HG02970 (cell line): ENCODE measurements around the gene HSF5.
"Not testable (repeated sequence)": the region's sequence is repeated elsewhere in the genome, so short reads cannot be mapped to it uniquely, and the experiment has no call there.

Experiments
- ATAC-seq: cut with Tn5 transposase; IDR thresholded peaks from one replicate; pipeline ENCODE4 v1.9.1; 2021; ENCODE audit warnings: mild to moderate bottlenecking, moderate library complexity, moderate number of reproducible peaks; ENCODE audit not compliant: unreplicated experiment, low FRiP score

Gene HSF5

DNA sequence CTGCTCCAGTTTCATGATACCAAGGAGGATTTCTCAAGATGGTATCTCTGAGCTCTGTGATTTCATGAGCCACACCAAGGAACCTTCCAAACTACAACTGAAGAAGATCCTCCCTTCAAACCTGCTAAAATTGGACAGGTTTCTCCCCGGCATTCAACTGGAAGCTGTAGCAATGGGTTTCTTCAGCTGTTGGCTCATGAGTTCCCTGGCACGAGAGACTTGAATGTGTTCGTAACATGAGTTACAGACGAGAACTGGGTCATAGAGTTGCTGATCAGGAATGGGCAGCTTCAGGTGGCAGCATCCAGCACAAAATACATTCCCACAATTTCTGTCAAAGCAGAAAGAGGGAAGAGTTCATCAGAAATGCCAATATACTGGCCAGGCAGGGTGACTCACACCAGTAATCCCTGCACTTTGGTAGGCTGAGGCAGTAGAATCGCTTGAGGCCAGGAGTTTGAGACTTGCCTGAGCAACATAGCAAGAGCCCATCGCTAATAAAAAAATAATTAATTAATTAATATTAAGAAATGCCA is 3.4 kb upstream of the HSF5 start:
- ATAC-seq: no peak

DNA sequence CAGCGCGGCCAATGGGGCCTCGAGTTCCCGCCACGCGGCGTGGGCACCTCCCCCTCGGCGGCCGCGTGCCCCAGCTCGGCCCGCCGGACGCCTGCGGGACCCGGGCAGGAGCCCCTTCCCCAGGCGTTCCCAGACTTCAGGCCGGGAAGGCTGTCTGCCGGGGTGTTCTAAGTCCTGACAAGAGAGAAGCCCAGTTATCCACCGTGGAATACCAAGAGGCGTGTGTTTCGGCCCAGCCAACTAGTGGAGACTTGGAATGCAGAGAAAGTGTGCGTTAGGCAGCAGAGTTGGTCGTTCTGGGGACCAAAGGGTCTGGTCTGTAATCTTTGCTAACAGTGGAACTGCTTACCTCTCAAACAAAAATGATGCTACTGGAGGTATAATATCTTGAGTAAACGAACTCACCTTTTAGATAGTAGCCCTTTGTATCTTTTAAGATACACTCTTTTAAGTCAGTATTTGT is 251 bp upstream of the HSF5 start:
- no peak for ATAC-seq

DNA sequence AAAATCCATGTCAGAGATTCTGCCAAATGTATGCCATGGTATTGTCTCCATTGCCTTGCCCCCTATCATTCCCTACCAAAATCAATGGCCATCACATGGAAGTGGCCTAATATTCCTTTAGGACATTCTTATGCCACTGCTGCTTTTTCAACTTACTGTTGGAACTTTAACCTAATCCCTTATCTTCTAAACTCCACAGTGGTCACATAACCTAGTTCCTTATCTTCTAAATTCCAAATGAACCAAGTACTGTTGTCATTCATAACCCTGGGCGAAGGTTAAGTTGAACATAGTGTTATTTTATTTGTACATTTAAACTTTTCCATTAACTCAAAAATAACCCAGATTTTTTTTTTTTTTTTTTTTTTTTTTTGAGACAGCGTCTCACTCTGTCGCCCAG is 3.6 kb downstream of the HSF5 start:
- ATAC-seq: no peak

DNA sequence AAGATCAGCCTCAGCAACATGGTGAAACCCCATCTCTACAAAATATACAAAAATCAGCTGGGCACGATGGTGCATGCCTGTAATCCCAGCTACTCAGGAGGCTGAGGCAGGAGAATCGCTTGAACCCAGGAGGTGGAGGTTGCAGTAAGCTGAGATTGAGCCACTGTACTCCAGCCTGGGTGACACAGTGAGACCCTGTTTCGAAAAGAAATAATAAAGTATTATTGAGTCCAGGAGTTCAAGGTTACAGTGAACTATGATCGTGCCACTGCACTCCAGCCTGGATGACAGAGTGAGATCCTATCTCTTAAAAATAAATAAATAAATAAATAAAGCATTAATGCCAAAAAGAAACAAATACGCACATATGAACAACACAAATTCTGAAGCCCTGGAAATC is 6.4 kb downstream of the HSF5 start:
- not testable (repeated sequence) for ATAC-seq

DNA sequence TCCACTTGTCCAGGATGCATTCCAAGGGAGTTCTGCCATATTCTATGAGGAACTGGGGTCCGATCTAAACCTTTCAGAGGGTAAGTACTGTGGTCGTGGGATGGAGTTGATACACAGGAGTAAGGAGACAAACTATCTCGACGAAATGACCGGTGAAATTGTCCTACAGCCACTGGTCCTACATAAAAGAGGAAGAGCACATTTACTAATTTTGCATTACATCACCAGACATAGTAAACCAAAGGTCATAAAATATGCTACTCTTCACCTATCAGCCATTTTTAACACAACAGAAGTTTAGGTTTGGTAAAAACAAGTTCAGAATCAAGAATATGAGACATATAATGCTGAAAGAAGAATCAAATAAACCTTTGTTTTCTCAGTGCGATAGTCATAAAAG is 8.1 kb downstream of the HSF5 start:
- ATAC-seq: no peak

DNA sequence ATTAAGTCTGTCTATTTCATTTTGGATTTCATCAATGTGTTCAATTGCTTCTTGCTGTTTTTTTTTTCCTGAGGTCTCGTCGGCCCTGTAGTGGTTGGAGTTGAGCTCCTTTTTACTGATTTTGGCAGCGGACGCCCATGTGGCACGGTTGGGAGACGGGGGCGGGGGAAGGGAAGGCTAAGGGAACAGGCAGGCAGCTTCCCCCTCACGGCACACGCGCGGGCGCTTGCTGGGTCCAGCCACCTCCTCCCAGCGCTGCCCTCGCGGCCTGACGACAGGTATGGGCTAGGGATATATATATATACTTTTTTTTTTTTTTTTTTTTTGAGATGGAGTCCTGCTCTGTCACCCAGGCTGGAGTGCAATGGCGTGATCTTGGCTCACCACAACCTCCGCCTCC is 11.4 kb downstream of the HSF5 start:
- no peak for ATAC-seq

DNA sequence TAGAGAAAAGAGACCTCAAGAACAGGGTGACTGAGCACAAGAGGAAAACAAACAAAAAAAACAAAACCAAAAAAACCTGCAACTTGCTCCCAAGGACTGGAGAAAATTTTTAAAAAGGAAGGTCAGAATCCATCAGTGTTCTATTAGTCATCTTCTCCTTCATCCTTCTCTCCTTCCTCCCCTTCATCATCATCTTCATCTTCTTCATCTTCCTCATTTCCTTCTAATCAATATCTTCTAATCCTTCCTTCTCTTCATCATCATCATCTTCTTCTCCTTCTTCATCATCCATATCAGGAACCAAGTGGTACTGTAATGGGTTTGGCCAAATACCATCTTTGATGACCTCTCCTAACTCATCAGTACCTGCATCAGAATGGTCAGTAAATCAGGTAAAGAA is 12.2 kb downstream of the HSF5 start:
- ATAC-seq: no peak

DNA sequence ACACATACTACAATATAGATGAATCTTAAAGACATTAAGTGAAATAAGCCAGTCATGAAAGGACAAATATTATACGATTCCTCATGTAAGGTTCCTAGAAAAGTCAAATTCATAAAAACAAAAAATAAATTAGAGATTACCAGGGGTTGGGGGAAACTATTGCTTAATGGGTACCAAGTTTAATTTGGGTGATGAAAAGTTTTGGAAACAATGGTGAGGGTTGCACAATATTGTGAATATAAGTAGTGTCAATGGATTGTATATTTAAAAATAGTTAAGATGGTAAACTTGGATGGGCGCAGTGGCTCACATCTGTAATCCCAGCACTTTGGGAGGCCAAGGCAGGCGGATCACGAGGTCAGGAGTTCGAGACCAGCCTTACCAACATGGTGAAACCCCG is 17.9 kb downstream of the HSF5 start:
- no peak for ATAC-seq

DNA sequence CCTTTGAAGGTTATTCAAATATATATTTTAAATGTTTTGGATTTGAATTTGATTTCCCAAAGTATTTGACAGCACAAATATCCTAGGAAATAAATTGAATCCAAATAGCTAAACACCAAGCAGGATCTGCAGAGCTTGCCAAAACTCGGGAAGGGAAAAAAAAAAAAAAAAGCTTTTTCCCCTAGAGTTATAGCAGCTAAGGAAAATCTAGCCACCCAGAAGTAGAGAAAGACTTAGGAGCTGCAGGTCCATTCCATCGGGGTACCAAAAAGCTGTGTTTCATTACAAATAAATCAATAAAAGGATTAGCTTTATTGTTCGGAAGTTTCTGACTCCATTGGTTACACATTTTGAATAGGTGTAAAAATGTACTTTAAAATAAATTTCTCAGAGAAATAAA is 19.3 kb downstream of the HSF5 start:
- ATAC-seq: no peak

DNA sequence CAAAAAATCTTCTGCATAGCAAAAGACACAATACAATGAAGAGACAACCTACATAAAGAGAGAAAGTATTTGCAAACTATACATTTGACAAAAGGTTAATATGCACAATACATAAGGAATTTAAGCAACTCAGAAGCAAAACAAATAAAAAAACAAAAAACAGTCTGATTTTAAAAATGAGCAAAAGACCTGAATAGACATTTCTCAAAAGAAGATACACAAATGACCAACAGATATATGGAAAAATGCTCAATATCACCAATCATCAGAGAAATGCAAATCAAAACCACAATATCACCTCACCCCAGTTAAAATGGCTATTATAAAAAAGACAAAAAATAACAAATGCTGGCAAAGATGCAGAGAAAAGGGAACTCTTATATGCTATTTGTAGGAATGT is 32.7 kb downstream of the HSF5 start:
- no peak for ATAC-seq

DNA sequence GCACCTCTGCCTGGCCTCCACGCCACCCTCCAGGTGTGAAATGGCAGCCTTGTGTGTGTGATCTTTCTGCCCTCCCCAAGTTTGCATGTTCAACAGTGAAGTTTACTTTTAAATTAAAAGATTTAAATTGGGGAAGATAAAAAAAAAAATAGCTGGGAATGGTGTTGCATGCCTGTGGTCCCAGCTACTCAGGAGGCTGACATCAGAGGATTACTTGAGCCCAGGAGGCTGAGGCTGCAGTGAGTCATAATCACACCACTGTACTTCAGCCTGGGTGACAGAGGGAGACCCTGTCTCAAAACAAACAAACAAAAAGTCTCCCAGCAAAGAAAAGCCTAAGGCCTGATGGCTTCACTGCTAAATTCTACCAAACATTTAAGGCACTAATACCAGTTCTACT is 35.5 kb downstream of the HSF5 start:
- ATAC-seq: no peak

DNA sequence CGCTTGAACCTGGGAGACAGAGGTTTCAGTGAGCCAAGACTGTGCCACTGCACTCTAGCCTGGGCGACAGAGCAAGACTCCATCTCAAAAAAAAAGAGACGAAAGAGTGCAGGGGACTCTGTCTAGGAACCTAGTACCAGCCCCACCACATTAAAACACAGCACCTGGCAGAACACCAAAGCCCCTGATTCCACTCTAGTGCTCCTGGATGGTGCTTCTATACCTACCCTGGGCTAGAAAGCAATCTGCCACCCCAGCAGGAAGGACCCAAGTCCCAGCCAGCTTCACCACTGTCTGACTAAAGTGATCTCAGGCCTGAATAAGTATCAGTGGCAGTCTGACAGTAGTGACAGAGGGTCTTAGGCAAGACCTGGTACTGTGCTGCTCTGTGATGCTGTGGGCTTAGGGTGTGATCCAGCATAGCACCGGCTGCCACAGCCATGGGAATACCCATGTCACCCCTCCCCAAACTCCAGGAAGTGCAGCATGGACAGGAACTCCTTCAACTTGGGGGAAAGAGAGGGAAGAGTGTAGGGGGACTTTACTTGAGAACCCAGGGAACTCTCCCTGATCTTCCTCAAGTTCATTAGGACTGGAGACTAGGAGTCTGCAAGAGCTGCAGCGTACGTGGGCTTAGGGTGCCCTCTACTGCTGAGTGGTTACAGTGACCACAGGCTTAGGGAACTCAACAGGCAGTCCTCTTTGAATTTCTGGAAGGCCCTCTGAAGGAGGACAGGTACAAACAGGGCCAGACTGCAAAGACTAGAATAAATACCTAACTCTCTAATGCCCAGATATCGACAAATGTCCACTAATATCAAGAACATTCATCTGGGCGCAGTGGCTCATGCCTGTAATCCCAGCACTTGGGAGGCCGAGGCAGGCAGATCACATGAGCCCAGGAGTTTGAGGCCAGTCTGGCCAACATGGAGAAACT is 40.9 kb downstream of the HSF5 start:
- no peak for ATAC-seq

DNA sequence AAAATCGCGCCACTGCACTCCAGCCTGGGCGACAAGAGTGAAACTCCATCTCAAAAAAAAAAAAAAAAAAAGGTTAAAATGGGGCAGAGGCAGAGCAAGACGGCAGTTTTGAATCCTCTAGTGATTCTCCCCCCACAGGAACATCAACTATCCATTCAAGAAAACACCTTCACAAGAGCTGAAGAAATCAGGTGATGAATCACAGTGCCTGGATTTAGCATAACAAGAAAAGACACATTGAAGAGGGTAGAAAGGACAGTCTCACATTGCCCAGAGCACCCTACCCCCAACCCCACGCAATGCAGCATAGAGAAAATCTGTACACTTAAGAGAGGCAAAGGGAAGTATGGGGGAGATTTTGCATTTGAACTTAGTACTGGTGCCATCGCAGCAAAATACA is 42.1 kb downstream of the HSF5 start:
- no peak for ATAC-seq

DNA sequence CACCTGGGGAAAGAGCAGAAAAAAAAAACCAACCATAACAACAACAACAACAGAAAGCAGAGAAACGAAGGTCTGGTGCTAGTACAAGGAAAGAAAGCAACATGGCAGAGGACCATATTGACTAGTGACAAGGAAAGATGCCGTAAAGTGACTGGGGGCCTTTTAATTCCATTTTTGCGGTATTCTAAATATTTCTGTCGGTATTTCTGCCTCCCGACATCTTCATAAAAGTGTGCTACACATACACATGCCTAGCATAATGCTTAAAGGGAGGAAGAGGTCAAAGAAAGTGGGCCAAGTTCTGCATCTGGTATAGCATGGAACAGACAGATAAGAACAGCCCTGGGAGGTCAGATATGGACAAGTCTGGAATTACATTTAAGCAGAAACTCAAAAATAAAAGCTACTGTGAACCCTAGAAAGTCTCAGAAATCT is 51.4 kb downstream of the HSF5 start:
- ATAC-seq: no peak

DNA sequence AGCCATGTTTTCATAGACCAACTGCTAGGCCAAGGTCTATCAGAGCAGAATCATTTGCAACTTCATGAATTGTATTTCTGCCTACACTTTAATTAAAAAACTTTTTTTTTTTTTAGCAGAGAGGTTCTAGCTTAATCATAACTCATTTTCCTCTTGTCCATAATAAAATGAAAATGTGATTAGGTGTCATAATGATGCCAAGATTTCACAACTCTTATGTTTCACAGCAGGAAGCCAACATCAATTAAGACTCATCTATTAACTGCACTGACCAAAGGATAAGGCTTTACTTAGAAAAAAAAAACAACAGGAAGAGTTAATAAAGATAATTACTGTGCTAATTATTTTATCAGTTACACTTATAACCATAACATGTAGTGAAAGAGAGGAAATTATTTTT is 52.0 kb downstream of the HSF5 start:
- ATAC-seq: no peak

DNA sequence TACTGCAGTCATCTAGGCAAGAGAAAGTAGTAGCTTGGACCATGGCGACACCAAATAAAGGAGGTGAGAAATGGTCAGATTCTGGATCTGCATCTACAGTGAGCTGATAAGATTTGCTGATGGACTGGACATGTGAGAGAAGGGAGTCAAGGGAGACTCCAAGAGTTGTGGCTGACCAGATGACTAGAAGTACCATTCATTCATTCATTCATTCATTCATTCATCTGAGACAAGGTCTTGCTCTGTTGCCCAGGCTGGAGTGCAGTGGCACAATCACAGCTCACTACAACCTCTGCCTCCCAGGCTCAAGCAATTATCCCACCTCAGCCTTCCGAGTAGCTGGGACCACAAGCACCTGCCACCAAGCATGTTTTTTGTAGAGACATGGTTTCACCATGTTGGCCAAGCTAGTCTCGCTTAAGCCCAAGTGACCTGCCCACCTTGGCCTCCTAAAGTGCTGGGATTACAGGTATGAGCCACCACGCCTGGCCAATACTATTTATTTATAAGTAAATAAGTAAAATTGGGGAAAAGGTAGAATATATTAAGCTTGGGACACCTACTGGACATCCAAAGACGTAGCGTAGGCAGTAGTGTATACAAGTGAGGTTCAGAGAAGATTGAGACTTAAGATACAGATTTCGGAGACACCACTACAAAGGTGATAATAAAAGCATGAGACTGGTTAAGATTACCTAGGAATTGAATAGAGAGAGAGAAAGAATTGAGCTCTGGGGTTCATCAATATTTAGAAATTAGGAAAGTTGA is 55.2 kb downstream of the HSF5 start:
- ATAC-seq: no peak

DNA sequence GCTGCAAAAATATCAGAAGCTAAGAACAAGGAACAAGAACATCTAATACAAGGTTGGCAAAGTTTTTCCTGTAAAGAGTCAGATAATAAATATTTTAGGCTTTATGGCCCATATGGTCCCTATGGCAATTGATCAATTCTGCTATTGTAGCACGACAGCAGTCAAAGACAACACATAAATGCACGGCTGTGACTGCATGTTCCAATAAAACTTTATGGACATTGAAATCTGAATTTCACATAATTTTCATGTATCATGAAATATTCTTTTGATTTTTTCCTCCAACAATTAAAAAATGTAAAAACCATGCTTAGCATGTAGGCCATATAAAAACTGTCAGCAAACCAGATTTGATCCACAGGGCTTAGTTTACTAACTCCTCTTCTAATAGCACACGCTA is 60.4 kb downstream of the HSF5 start:
- no peak for ATAC-seq

DNA sequence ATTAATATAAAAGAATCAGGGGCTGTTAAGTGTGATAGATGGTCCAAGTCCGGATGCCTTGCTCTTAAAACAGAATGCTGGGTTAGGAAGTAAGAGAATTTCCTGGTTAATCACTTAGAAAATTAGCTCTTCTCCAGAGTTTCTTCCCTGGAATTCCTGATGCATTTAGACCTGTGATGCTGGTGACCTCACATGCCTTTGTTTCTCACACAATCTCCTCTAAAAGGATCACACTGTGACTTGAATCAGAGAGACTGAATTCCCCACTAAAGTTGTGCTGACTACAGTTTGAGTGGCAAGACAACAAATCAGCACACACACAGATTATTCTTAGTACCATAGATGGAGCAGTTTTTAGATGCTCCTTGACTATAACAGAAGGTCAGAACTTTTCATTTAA is 66.5 kb downstream of the HSF5 start:
- no peak for ATAC-seq

DNA sequence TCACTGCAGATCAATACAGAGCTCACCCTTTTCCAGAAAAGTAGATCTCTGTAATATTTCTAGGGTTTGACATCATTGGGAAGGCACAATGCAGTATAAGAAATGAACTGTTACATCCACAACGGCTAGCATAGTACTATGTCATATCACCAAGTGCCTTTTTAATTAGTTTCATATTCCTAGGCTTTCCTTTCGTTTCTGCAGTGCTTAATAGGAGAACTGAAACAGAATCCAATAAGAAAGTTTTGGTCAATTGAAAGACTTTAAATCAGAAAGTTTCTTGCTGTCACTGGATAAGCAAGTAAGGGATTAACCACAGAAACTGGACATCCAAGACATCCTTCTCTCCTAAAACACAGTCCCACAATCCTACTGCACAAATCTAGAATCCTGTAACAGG is 67.4 kb downstream of the HSF5 start:
- ATAC-seq: no peak

DNA sequence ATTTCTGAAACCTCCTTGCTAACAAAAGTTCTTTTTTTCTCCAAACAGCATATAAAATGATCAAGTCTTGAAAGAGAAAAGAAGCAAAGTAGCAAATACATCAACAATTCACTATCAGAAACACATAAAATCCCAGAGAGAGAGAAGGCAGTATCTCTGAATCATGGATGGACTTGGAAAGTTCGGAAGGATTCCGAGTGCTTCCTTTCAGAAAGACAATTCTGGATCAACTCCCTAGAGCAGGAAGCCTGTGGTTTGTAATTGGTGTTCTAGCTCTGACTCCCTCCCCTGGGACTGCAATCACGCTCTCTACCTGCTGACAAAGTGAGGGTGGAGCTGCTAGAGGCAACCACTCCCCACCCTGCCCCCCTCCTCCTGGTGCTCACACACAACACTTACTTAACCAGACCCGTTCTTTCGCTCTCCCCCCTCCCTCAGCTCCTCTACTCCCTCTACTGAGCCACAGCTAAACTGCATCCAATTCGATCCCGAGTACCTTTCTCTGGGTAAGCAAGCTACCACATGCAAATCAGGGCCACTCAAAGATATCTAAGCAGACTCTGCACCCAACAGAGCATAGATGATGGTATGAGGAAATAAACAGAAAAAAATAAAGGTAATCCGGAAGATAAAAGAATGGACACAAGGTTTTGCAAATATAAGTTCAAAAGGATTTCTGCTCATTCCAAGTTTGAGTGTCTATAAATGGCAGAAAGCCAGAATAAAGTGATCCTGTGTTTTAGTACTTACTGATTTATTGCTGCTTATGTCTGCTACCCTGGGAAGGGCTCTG is 70.7 kb downstream of the HSF5 start, which contains the start of gene RNF43:
Gene RNF43, minus strand, starts transcription at position 235 of the 793 bp plus-strand sequence. CDS start 1,957 bp downstream, outside the sequence.
- peak; percentile 86 for ATAC-seq
